Mesodermal cell (in vitro differentiated cells): Measurements from ENCODE around the gene OPRL1.

ENCODE experiments used
- H3K27ac ChIP-seq: 2 replicates; pipeline ENCODE4 v1.7.0; 2013; ENCODE audit warnings: mild to moderate bottlenecking, low read depth, low read length, moderate library complexity; ENCODE audit not compliant: severe bottlenecking
- H3K36me3 ChIP-seq: 2 replicates; pipeline ENCODE4 v1.7.1; 2013; ENCODE audit warnings: mild to moderate bottlenecking, low read length, moderate library complexity; ENCODE audit not compliant: control insufficient read depth, insufficient read depth
- H3K4me1 ChIP-seq: one replicate; pipeline ENCODE4 v1.7.1; 2013; ENCODE audit warnings: mild to moderate bottlenecking, low read length; ENCODE audit not compliant: insufficient read depth, control insufficient read depth, poor library complexity, severe bottlenecking
- H3K4me3 ChIP-seq: 2 replicates; pipeline ENCODE4 v1.7.0; 2013; ENCODE audit warnings: low read length, control low read depth, mild to moderate bottlenecking; ENCODE audit not compliant: insufficient read depth, poor library complexity, severe bottlenecking; ENCODE audit errors: extremely low read depth
- H3K9me3 ChIP-seq: 2 replicates; pipeline ENCODE4 v1.7.1; 2013; ENCODE audit warnings: mild to moderate bottlenecking, low read length, moderate library complexity; ENCODE audit not compliant: control insufficient read depth
- WGBS, 2 experiments: methylation state at CpG; one replicate each; pipeline ENCODE4 v1.1.5; 2013; ENCODE audit warnings: missing lambda C conversion rate in 2 of 2; ENCODE audit not compliant: insufficient coverage in 2 of 2; 5-methylcytosine and 5-hydroxymethylcytosine counted together

The OPRL1 gene

GRCh38 chr20:64140956-64141355, 61.1 kb downstream of the OPRL1 start:
- Histone ChIP-seq H3K4me3 (no peak overlapping the region), H3K36me3 (no peaks in the 10 kb centered on the region), H3K4me1 (no peaks in the 10 kb centered on the region), H3K9me3 (peaks cover 11% of the 10 kb centered on the region), H3K27ac (no peak overlapping the region)
- 88 to 92% methylated on average over 4 to 6 of the region's 10 CpGs for WGBS, 2 experiments

- Histone ChIP-seq H3K9me3 (peaks cover 12% of the 10 kb centered on the region), H3K27ac (no peak overlapping the region), H3K4me3 (no peak overlapping the region), H3K4me1 (no peaks in the 10 kb centered on the region), H3K36me3 (no peaks in the 10 kb centered on the region)
- 68 to 69% methylated on average over 6 to 8 of the region's 9 CpGs for WGBS, 2 experiments
Measured at GRCh38 chr20:64142590-64142989, 62.7 kb downstream of the OPRL1 start.

- Histone ChIP-seq H3K27ac (no peak overlapping the region), H3K36me3 (no peaks in the 10 kb centered on the region), H3K9me3 (peaks cover 12% of the 10 kb centered on the region), H3K4me1 (no peaks in the 10 kb centered on the region), H3K4me3 (no peak overlapping the region)
- WGBS, 2 experiments: 85% methylated on average over 10 to 13 of the region's 14 CpGs
Measured at GRCh38 chr20:64143018-64143801, 63.3 kb downstream of the OPRL1 start.

DNA sequence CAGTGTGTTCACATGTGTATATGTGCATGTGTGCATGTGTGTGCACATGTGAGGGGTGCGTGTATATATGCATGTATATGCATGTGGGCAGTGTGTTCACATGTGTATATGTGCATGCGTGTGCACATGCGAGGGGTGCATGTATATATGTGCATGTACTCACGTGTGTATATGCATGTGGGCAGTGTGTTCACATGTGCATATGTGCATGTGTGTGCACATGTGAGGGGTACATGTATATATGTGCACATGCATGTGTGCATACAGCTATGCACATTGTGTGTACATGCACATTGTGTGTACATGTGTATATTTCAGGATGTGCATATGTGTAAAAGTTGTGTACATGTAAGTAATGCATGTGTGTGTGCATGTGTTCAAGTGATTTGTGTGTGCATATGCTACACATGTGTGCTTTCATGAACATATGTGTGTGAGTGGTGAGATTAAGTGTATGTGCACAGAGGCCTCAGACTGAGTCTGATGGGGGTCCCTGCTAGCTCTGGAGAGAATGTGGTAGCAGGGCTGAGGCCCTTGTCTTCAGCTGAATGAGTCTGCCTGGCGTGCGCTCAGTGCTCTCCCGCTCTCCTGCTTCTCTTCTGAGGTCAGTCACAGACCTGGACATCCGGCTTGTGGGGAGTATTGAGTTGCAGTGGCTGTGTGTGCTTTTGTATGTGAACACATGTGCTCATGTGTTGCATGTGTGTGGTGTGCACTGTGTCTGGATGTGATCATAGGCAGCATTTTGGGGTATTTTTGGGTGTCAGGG, 64.4 kb downstream of the OPRL1 start:
- WGBS, 2 experiments: 92% methylated on average over 6 to 8 of the region's 8 CpGs
- H3K9me3 ChIP-seq: peaks cover 12% of the 10 kb centered on the region
- H3K4me1 ChIP-seq: no peaks in the 10 kb centered on the region
- no peak overlapping the region for H3K27ac ChIP-seq
- H3K36me3 ChIP-seq: no peaks in the 10 kb centered on the region
- H3K4me3 ChIP-seq: no peak overlapping the region

- H3K27ac ChIP-seq: no peak overlapping the region
- peaks cover 12% of the 10 kb centered on the region for H3K9me3 ChIP-seq
- no peak overlapping the region for H3K4me3 ChIP-seq
- WGBS, 2 experiments: 91 to 93% methylated on average over 11 to 12 of the region's 17 CpGs
- H3K4me1 ChIP-seq: no peaks in the 10 kb centered on the region
- H3K36me3 ChIP-seq: no peaks in the 10 kb centered on the region
Measured at GRCh38 chr20:64145458-64146300, 65.8 kb downstream of the OPRL1 start.

DNA sequence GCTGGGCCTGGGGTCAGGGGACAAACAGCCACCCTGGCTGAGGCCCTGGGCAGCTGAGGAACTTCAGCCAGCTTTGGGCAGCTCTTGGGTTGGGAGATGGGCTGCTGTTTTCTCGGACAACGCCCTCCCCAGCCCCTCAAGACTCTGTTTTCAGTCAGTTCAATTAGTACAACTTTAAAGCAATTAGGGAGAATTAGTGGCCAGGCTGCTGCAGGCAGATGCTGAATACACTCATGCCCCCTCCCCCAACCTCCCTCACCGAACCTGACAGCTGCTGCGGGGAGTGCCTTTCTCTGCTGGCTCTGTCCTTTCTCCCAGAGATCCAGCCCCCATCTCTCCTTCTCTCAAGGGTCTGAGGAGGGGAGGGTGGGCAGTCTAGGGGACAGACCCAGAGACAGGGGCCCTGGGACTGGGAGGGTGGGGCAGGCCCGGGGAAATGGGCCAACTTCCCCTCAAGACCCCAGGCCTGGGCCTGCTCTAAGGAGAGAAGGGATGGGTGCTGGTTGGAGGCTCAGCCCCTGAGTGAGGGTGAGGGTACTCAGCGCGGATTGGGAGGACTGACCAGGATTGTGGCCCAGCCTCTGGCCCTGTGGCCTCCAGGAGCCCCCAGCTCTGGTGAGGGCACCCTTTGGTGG, 66.5 kb downstream of the OPRL1 start:
- no peaks in the 10 kb centered on the region for H3K4me1 ChIP-seq
- no peak overlapping the region for H3K4me3 ChIP-seq
- WGBS, 2 experiments: 82 to 86% methylated on average over 3 to 4 of the region's 7 CpGs
- no peak overlapping the region for H3K27ac ChIP-seq
- H3K9me3 ChIP-seq: peaks cover 12% of the 10 kb centered on the region
- no peaks in the 10 kb centered on the region for H3K36me3 ChIP-seq

DNA sequence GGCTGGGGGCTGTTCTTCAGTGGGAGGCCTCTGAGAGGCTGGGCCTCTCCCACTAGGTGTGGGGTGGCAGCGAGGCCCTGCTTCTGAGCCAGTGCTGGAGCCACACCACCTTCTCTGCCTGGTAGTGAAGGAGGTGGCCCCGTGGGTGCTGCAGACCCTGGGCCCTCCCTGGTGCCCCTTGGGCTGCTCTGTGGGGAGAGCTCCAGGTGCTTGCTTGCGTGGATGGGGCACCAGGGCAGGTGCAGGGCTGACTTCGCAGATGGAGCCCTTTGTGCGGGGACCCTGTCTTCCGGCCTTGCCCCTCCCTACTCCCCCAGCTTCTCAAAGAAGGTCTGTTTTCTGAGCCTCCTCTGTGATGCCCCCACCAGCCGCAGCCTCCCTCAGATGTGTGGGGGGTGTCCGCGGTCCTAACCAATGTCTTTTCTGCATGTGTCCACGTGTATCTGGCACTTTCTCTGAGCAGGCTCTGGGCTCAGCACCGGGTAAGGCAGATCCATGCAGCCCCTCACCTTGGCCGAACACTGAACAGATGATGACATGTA, 67.1 kb downstream of the OPRL1 start:
- 89 to 90% methylated on average over 8 to 11 of the region's 12 CpGs for WGBS, 2 experiments
- H3K27ac ChIP-seq: no peak overlapping the region
- no peaks in the 10 kb centered on the region for H3K36me3 ChIP-seq
- peaks cover 12% of the 10 kb centered on the region for H3K9me3 ChIP-seq
- no peak overlapping the region for H3K4me3 ChIP-seq
- H3K4me1 ChIP-seq: no peaks in the 10 kb centered on the region

GRCh38 chr20:64148581-64148980, 68.7 kb downstream of the OPRL1 start:
- H3K9me3 ChIP-seq: peaks cover 12% of the 10 kb centered on the region
- H3K4me1 ChIP-seq: no peaks in the 10 kb centered on the region
- H3K27ac ChIP-seq: no peak overlapping the region
- H3K36me3 ChIP-seq: no peaks in the 10 kb centered on the region
- WGBS, 2 experiments: 85 to 100% methylated on average over 1 to 5 of the region's 5 CpGs
- no peak overlapping the region for H3K4me3 ChIP-seq

GRCh38 chr20:64149141-64149540, 69.3 kb downstream of the OPRL1 start:
- no peak overlapping the region for H3K4me3 ChIP-seq
- peaks cover 12% of the 10 kb centered on the region for H3K9me3 ChIP-seq
- WGBS, 2 experiments: 87 to 89% methylated on average over 4 to 6 of the region's 7 CpGs
- no peaks in the 10 kb centered on the region for H3K4me1 ChIP-seq
- H3K27ac ChIP-seq: no peak overlapping the region
- H3K36me3 ChIP-seq: no peaks in the 10 kb centered on the region
